GM12878 (cell line): ENCODE measurements around the gene ITGAD. TPM values are rescaled to one million over a fixed set of nuclear protein-coding genes. Genes with fewer than 3 reads are reported as not detected.

ENCODE experiments used
- ATAC-seq: fragments of 200-7000 bp; cut with Tn5 transposase; 3 replicates; pipeline ENCODE4 v1.9.1; 2020; ENCODE audit warnings: mild to moderate bottlenecking, moderate library complexity
- Bru-seq: library from RNA; stranded (reverse); fragments of 400-500 nt; gene quantifications from one replicate; lab custom pipeline; 2021; lab: Mats Ljungman, UMichigan
- BruChase-seq, 2 experiments: library from RNA; stranded (reverse); fragments of 400-500 nt; gene quantifications; one replicate each; lab custom pipeline; 2021; lab: Mats Ljungman, UMichigan
- BruUV-seq: library from RNA; stranded (reverse); fragments of 400-500 nt; replicated peaks from 2 replicates; lab custom pipeline; 2021; lab: Mats Ljungman, UMichigan
- CTCF ChIA-PET: fragments of 300-600 bp; sonication (Branson Sonifier 250); formaldehyde crosslinking; extraction: SDS; loops from one replicate; lab custom pipeline; 2021; ENCODE audit warnings: inconsistent platforms; lab: Yijun Ruan, JAX
- POLR2A ChIA-PET: fragments of 350-600 bp; formaldehyde crosslinking; extraction: SDS; loops from one replicate; lab custom pipeline; 2021; ENCODE audit warnings: inconsistent platforms; lab: Charles Lee
- RAD21 ChIA-PET: fragments of 300-600 bp; sonication (Branson Sonifier 250); formaldehyde crosslinking; loops from one replicate; lab custom pipeline; 2023; ENCODE audit warnings: antibody characterized with exemption; ENCODE audit not compliant: unreplicated experiment; lab: Charles Lee
- SMC1A ChIA-PET: fragments of 300-600 bp; sonication (Branson Sonifier 250); formaldehyde crosslinking; loops from one replicate; lab custom pipeline; 2023; ENCODE audit not compliant: unreplicated experiment, uncharacterized antibody; lab: Charles Lee
- DNase-seq: peaks from one replicate; pipeline ENCODE4 v3.0.0-alpha.2; 2011; ENCODE audit warnings: low read depth, low spot score
- FAIRE-seq: peaks from 3 replicates; lab custom pipeline; 2011; peaks lifted over from hg19 to GRCh38; lab: Jason Lieb, UNC
- H2AFZ ChIP-seq: 2 replicates; pipeline ENCODE4 v1.6.0; 2011; ENCODE audit warnings: low read depth, low read length, control low read depth; ENCODE audit not compliant: control insufficient read depth
- H3K27ac ChIP-seq: 2 replicates; pipeline ENCODE4 v1.5.1; 2011; ENCODE audit warnings: control low read depth; ENCODE audit not compliant: control insufficient read depth, insufficient read depth
- H3K27me3 ChIP-seq, 2 experiments: replicated peaks in 1 of 2; 2 replicates each; pipeline versions ENCODE4 v1.6.0 to v1.6.1; 2011; ENCODE audit warnings: low read length in 1 of 2; ENCODE audit not compliant: control insufficient read depth in 2 of 2, insufficient read depth in 2 of 2
- H3K36me3 ChIP-seq, 2 experiments: 2 replicates each; pipeline ENCODE4 v1.5.1; 2011; ENCODE audit warnings: low read length in 1 of 2; ENCODE audit not compliant: control insufficient read depth in 2 of 2, insufficient read depth in 2 of 2
- H3K4me1 ChIP-seq: 2 replicates; pipeline ENCODE4 v1.6.1; 2011; ENCODE audit warnings: mild to moderate bottlenecking, low read length, moderate library complexity, mixed read lengths; ENCODE audit not compliant: control insufficient read depth, insufficient read depth
- H3K4me2 ChIP-seq: 2 replicates; pipeline ENCODE4 v1.6.0; 2011; ENCODE audit warnings: control low read depth; ENCODE audit not compliant: control insufficient read depth, insufficient read depth
- H3K4me3 ChIP-seq: fragments of 200-600 bp; sonication (generic); 2 replicates; pipeline ENCODE4 v1.5.1; 2016
- H3K79me2 ChIP-seq: 2 replicates; pipeline ENCODE4 v1.6.0; 2011; ENCODE audit warnings: low read length; ENCODE audit not compliant: control insufficient read depth, insufficient read depth
- H3K9ac ChIP-seq: 2 replicates; pipeline ENCODE4 v1.8.0; 2011; ENCODE audit warnings: low read length, control low read depth, mixed read lengths; ENCODE audit not compliant: control insufficient read depth, insufficient read depth
- H3K9me3 ChIP-seq: replicated peaks from 3 replicates; pipeline ENCODE4 v1.5.1; 2011; ENCODE audit warnings: mild to moderate bottlenecking, low read length; ENCODE audit not compliant: control insufficient read depth, insufficient read depth
- H4K20me1 ChIP-seq: 2 replicates; pipeline ENCODE4 v1.6.0; 2011; ENCODE audit not compliant: control insufficient read depth, insufficient read depth
- BMI1 ChIP-seq: fragments of 450-650 bp; IDR thresholded peaks from 2 replicates; pipeline ENCODE4 v1.6.1; 2016; ENCODE audit warnings: mild to moderate bottlenecking, moderate library complexity, borderline replicate concordance
- CREM ChIP-seq: IDR thresholded peaks from 2 replicates; pipeline ENCODE4 v1.6.1; 2014; ENCODE audit warnings: antibody characterized with exemption, low read depth
- HDAC6 ChIP-seq: fragments of 200-600 bp; sonication (generic); IDR thresholded peaks from one replicate; pipeline ENCODE4 v1.8.0; 2017; ENCODE audit warnings: antibody characterized with exemption; ENCODE audit not compliant: unreplicated experiment
- IKZF2 ChIP-seq, 2 experiments: fragments of 450-650 bp; IDR thresholded peaks; 2 replicates each; pipeline ENCODE4 v1.6.1; 2017; ENCODE audit warnings: mild to moderate bottlenecking in 2 of 2, moderate library complexity in 2 of 2
- MTA2 ChIP-seq: fragments of 450-650 bp; IDR thresholded peaks from 2 replicates; pipeline ENCODE4 v1.6.1; 2016; ENCODE audit warnings: low read depth, mild to moderate bottlenecking, moderate library complexity
- MXI1 ChIP-seq: fragments of 150-350 bp; IDR thresholded peaks from 2 replicates; pipeline ENCODE4 v1.6.1; 2011; ENCODE audit warnings: low read depth, mild to moderate bottlenecking, inconsistent platforms, low read length, improper control_type of control experiment
- NFXL1 ChIP-seq: fragments of 450-650 bp; IDR thresholded peaks from 2 replicates; pipeline ENCODE4 v1.6.1; 2017; ENCODE audit warnings: antibody characterized with exemption, mild to moderate bottlenecking, borderline replicate concordance
- NR2F1 ChIP-seq: fragments of 450-650 bp; conservative IDR thresholded peaks from 2 replicates; pipeline ENCODE4 v1.6.1; 2017; ENCODE audit warnings: mild to moderate bottlenecking
- RUNX3 ChIP-seq: IDR thresholded peaks from 2 replicates; pipeline ENCODE4 v1.6.1; 2012; ENCODE audit warnings: low read length, inconsistent platforms
- TARDBP ChIP-seq: IDR thresholded peaks from 2 replicates; pipeline ENCODE4 v1.6.1; 2016; ENCODE audit warnings: borderline replicate concordance
- YY1 ChIP-seq: IDR thresholded peaks from 2 replicates; pipeline ENCODE4 v1.6.1; 2011; ENCODE audit warnings: low read depth, mild to moderate bottlenecking, low read length
- ZNF274 ChIP-seq: IDR thresholded peaks from one replicate; pipeline ENCODE4 v1.8.0; 2011; ENCODE audit not compliant: insufficient read length, insufficient read depth
- ZSCAN29 ChIP-seq: fragments of 450-650 bp; IDR thresholded peaks from 2 replicates; pipeline ENCODE4 v1.6.1; 2017; ENCODE audit warnings: mild to moderate bottlenecking, moderate library complexity
- WGBS: methylation state at CpG from one replicate; pipeline ENCODE4 v1.1.6; 2016; ENCODE audit warnings: low lambda C conversion rate; ENCODE audit not compliant: insufficient replicate concordance, insufficient coverage; ENCODE audit errors: missing lambda C conversion rate; 5-methylcytosine and 5-hydroxymethylcytosine counted together
- in situ Hi-C: fragments of 300-500 bp; cut with MboI; formaldehyde crosslinking; loops from 9 replicates; pipeline ENCODE4 v1.14.3; 2018; ENCODE audit warnings: mixed read lengths
- intact Hi-C: fragments of 100-400 bp; cut with micrococcal nuclease; formaldehyde crosslinking; loops from one replicate; pipeline ENCODE4 v1.14.2; 2022; ENCODE audit not compliant: unreplicated experiment
- long read RNA-seq, 2 experiments: library from polyadenylated mRNA; unstranded; transcript quantifications; one replicate each; pipeline ENCODE4 v2.0.0, GENCODE V29; 2019 to 2020
- polyA minus RNA-seq, 3 experiments: library from RNA; depleted of rRNA, polyadenylated mRNA; stranded (reverse); fragments of >200 nt; gene quantifications; 2 replicates each; pipeline ENCODE4 v1.2.3, GENCODE V29; 2011
- polyA plus RNA-seq, 11 experiments: library from polyadenylated mRNA; depleted of rRNA in 4 of 11; unstranded in 6 of 11; stranded (reverse) in 5 of 11; fragments of >200 nt; fragmentation: Nextera tagmentation in 4 of 11; fragmentation: Illumina TruSeq in 1 of 11; extraction: Ambion mirVana in 4 of 11; extraction: Trizol in 1 of 11; gene quantifications; 1 replicate in 1 of 11; 2 replicates in 10 of 11; pipeline versions ENCODE4 v1.2.1 to v1.2.3, GENCODE V29; 2011 to 2016; ENCODE audit warnings: inconsistent platforms in 2 of 11, missing spikeins in 2 of 11, low read depth in 1 of 11
- total RNA-seq, 4 experiments: library from RNA; depleted of rRNA in 3 of 4; stranded (reverse); fragments of >200 nt in 3 of 4; fragmentation: Illumina TruSeq in 1 of 4; extraction: Trizol in 1 of 4; gene quantifications; 2 replicates each; pipeline versions ENCODE4 v1.2.1 to v1.2.3, GENCODE V29; 2013 to 2021
- TF ChIP-seq, protein P1 (sequence below): fragments of 450-650 bp; IDR thresholded peaks from 2 replicates; pipeline ENCODE4 v1.6.1; 2017; ENCODE audit warnings: mild to moderate bottlenecking, moderate library complexity
- TF ChIP-seq, protein P2 (sequence below): fragments of 450-650 bp; formaldehyde crosslinking; IDR thresholded peaks from 2 replicates; pipeline ENCODE4 v1.4.0; 2022; ENCODE audit warnings: mild to moderate bottlenecking, moderate library complexity

Gene ITGAD
- 2.4 and 2.7 TPM in 2 replicates for total RNA-seq (2013; cell fraction: nucleolus; rRNA removed)
- 2.4 and 2.7 TPM in 2 replicates for total RNA-seq (2014; rRNA removed)
- 1.5 TPM in 2 replicates for total RNA-seq (2014; rRNA removed; fragmentation: Illumina TruSeq; extraction: Trizol)
- 4.0 and 4.8 TPM in 2 replicates for total RNA-seq (2021)
- not detected for polyA plus RNA-seq (2011; ENCODE audit: low read depth)
- polyA plus RNA-seq (2011; rRNA removed) = 2.1 and 3.6 TPM in 2 replicates
- polyA plus RNA-seq (2011; cell fraction: cytosol; rRNA removed) = 2.5 and 2.7 TPM in 2 replicates
- 12.8 and 18.9 TPM in 2 replicates for polyA plus RNA-seq (2011; cell fraction: nucleus; rRNA removed)
- 0.05 and 0.10 TPM in 2 replicates for polyA plus RNA-seq (2012)
- polyA plus RNA-seq (2014; fragmentation: Illumina TruSeq; extraction: Trizol) = 0.96 and 1.3 TPM in 2 replicates
- under 1 TPM; 0.29 to 0.31 TPM for polyA plus RNA-seq (2014; fragmentation: Nextera tagmentation; extraction: Ambion mirVana)
- 3.1 and 3.3 TPM in 2 replicates for polyA plus RNA-seq (2014; rRNA removed)
- polyA plus RNA-seq (2016; fragmentation: Nextera tagmentation; extraction: Ambion mirVana) = under 1 TPM; 0.81 to 0.92 TPM
- 3.4 and 5.2 TPM in 2 replicates for polyA minus RNA-seq (2011; rRNA and poly(A)+ RNA removed)
- 0.80 and 1.0 TPM in 2 replicates for polyA minus RNA-seq (2011; cell fraction: cytosol; rRNA and poly(A)+ RNA removed)
- 6.0 and 6.7 TPM in 2 replicates for polyA minus RNA-seq (2011; cell fraction: nucleus; rRNA and poly(A)+ RNA removed)
- Bru-seq, nascent RNA = percentile 39 among the genes with signal in this experiment
- BruChase-seq, experiment 1, labeled RNA remaining after a 6-hour chase = percentile 31 among the genes with signal in this experiment
- BruChase-seq, experiment 2, labeled RNA remaining after a 2-hour chase = percentile 28 among the genes with signal in this experiment
- long read RNA-seq, experiment 1 = 0 reads
- long read RNA-seq, experiment 2 = 0 reads

DNA sequence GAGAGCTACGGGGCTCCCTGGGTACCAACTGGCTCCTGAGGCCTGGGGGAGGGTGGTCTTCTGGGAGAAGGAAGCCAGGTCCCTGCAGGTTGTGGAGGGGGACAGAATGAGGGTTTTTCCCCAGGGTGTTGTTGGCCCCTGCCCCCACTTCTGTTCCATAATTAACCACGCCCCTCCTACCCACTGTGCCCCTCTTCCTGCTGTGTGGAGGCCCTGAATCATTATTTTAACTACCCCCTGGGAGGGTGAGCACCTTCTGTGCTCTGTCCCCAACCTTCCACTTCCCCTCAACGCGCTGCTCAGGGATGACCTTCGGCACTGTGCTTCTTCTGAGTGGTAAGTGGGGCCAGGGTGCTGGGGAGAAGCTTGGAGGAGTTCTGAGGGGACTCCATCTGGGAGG lies at the start of gene ITGAD:
TSS of gene ITGAD (plus strand) at position 280 of the 400 bp plus-strand sequence. CDS start at position 306, 26 bp downstream.
- Histone ChIP-seq H3K27ac (no peak within 1 kb of the TSS), H3K4me3 (no peak within 1 kb of the TSS), H3K4me2 (peak within 1 kb of the TSS; percentile 13; the same call in 1 of the 2 replicates), H3K36me3 (no peaks in the 10 kb centered on the region), H3K27me3 (no peaks in the 10 kb centered on the region), H3K9ac (no peak within 1 kb of the TSS), H3K4me1 (peaks cover 4% of the 10 kb centered on the region), H3K79me2 (no peaks in the 10 kb centered on the region), H2AFZ (no peak within 1 kb of the TSS), H3K9me3 (no peaks in the 10 kb centered on the region), H4K20me1 (no peaks in the 10 kb centered on the region)
- intact Hi-C loops = no loop called here
- DNase-seq (no peak), ATAC-seq (peak; percentile 82), FAIRE-seq (no peak)
- ChIA-PET CTCF (interaction anchor here (0.8 to 1.8 kb wide), 4 partner anchors 10 to 62 kb away, joined by 3 to 12 read pairs (median 4); no protein-coding TSS in a partner anchor), SMC1A (interaction anchor here (0.8 to 3.0 kb wide), 2 partner anchors 27 to 38 kb away, joined by 3 to 8 read pairs; no protein-coding TSS in a partner anchor), RAD21 (interaction anchor here (0.6 to 0.9 kb wide), 2 partner anchors 396 to 697 kb away, joined by 3 read pairs; no protein-coding TSS in a partner anchor), POLR2A (interaction anchor here (0.6 to 1.4 kb wide), 4 partner anchors 27 to 127 kb away, joined by 3 to 4 read pairs (median 4); partner anchors contain the start of gene COX6A2)
- in situ Hi-C loops = no loop called here
- 2% methylated on average over 4 of the region's 5 CpGs for WGBS
- BruUV-seq = no TSS peak
- TF ChIP-seq MXI1 (no peak), ZNF274 (no peak), NR2F1 (no peak), YY1 (no peak), CREM (no peak), MTA2 (0 out of 2 replicates have a peak, but pooled peaks have one; percentile 34), TARDBP (no peak), RUNX3 (no peak), IKZF2 (IDR thresholded peaks at IDR 0.05) (peak in 1 of 2 experiments; percentile 40; a peak in 2 of 4 replicates), NFXL1 (no peak), ZSCAN29 (no peak), HDAC6 (no peak), BMI1 (no peak)
- TF ChIP-seq, protein P1, sequence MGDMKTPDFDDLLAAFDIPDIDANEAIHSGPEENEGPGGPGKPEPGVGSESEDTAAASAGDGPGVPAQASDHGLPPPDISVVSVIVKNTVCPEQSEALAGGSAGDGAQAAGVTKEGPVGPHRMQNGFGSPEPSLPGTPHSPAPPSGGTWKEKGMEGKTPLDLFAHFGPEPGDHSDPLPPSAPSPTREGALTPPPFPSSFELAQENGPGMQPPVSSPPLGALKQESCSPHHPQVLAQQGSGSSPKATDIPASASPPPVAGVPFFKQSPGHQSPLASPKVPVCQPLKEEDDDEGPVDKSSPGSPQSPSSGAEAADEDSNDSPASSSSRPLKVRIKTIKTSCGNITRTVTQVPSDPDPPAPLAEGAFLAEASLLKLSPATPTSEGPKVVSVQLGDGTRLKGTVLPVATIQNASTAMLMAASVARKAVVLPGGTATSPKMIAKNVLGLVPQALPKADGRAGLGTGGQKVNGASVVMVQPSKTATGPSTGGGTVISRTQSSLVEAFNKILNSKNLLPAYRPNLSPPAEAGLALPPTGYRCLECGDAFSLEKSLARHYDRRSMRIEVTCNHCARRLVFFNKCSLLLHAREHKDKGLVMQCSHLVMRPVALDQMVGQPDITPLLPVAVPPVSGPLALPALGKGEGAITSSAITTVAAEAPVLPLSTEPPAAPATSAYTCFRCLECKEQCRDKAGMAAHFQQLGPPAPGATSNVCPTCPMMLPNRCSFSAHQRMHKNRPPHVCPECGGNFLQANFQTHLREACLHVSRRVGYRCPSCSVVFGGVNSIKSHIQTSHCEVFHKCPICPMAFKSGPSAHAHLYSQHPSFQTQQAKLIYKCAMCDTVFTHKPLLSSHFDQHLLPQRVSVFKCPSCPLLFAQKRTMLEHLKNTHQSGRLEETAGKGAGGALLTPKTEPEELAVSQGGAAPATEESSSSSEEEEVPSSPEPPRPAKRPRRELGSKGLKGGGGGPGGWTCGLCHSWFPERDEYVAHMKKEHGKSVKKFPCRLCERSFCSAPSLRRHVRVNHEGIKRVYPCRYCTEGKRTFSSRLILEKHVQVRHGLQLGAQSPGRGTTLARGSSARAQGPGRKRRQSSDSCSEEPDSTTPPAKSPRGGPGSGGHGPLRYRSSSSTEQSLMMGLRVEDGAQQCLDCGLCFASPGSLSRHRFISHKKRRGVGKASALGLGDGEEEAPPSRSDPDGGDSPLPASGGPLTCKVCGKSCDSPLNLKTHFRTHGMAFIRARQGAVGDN = 0 out of 2 replicates have a peak, but pooled peaks have one; percentile 36
- TF ChIP-seq, protein P2, sequence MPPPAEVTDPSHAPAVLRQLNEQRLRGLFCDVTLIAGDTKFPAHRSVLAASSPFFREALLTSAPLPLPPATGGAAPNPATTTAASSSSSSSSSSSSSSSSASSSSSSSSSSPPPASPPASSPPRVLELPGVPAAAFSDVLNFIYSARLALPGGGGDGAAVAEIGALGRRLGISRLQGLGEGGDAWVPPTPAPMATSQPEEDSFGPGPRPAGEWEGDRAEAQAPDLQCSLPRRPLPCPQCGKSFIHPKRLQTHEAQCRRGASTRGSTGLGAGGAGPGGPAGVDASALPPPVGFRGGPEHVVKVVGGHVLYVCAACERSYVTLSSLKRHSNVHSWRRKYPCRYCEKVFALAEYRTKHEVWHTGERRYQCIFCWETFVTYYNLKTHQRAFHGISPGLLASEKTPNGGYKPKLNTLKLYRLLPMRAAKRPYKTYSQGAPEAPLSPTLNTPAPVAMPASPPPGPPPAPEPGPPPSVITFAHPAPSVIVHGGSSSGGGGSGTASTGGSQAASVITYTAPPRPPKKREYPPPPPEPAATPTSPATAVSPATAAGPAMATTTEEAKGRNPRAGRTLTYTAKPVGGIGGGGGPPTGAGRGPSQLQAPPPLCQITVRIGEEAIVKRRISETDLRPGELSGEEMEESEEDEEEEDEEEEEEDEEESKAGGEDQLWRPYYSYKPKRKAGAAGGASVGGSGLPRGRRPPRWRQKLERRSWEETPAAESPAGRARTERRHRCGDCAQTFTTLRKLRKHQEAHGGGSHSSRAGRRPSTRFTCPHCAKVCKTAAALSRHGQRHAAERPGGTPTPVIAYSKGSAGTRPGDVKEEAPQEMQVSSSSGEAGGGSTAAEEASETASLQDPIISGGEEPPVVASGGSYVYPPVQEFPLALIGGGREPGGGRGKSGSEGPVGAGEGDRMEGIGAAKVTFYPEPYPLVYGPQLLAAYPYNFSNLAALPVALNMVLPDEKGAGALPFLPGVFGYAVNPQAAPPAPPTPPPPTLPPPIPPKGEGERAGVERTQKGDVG = no peak
